ENCODE data around the gene LRRC15.

DNA sequence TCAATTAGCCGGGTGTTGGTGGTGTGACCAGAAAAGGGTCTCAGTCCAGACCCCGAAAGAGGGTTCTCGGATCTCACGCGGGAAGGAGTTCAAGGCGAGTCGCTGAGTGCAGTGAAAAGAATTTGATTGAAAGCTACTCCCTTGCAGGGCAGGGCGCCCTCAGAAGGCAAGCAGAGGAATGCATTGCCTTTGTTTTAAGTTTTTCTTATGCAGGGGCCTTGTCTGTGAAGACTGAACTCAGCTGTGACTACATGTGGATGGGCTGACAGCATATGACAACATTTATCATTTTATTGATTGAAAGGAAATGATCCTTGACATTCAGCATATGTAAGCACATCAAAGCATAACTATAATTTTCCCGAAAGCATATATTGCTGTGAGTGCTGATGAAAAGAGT is 30.2 kb downstream of the LRRC15 start:
- TF ChIP-seq, protein P1, sequence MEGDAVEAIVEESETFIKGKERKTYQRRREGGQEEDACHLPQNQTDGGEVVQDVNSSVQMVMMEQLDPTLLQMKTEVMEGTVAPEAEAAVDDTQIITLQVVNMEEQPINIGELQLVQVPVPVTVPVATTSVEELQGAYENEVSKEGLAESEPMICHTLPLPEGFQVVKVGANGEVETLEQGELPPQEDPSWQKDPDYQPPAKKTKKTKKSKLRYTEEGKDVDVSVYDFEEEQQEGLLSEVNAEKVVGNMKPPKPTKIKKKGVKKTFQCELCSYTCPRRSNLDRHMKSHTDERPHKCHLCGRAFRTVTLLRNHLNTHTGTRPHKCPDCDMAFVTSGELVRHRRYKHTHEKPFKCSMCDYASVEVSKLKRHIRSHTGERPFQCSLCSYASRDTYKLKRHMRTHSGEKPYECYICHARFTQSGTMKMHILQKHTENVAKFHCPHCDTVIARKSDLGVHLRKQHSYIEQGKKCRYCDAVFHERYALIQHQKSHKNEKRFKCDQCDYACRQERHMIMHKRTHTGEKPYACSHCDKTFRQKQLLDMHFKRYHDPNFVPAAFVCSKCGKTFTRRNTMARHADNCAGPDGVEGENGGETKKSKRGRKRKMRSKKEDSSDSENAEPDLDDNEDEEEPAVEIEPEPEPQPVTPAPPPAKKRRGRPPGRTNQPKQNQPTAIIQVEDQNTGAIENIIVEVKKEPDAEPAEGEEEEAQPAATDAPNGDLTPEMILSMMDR (IDR thresholded peaks at IDR 0.05): no peak
- no peak for TF ChIP-seq POLR2A (IDR thresholded peaks at IDR 0.05)

All from vagina (tissue), 2 donors.